ENCODE data around the gene EME1. TPM values are rescaled to one million over a fixed set of nuclear protein-coding genes. Genes with fewer than 3 reads are reported as not detected.

EME1 gene
- total and polyA plus RNA-seq, 2 of the 8 experiments (the other 6 are each of a cell fraction or from before 2014, with no cell fraction given) = 13.9 to 16.3 TPM

DNA sequence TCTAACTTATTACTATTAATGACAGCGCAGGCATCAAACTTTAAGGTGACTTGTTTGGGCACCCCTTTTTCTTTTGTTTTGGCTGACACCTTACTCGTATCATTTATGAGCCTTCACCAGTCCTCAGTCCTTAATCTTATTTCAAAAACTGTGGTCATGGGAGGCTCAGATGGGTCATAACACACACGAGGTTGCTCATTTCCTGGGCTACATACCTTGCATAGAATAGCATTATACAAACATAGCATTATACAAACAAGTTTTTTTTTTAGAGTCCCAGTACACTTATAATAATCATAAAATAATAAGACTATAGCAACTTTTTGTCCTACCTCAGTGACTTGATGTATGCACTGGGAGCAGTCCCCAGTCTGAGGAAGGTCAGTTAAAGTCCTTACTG, 41.8 kb downstream of the EME1 start:
- H3K9ac ChIP-seq (replicated peaks in 1 of 4; ENCODE audit: extremely low read depth in 1 of 4, low read depth in 3 of 4, low read length in 3 of 4) = no peak overlapping the region
- no peak overlapping the region for H3K56ac ChIP-seq (replicated peaks; ENCODE audit: insufficient read length, low read depth, low read length)
- H2BK15ac ChIP-seq (ENCODE audit: low read length) = no peak overlapping the region
- no peak overlapping the region for H2AK5ac ChIP-seq (ENCODE audit: low read depth, low read length)
- no peak overlapping the region for H4K5ac ChIP-seq (ENCODE audit: insufficient read length, low read depth, low read length)
- H4K8ac ChIP-seq (ENCODE audit: extremely low read depth, insufficient read depth, low read length) = no peak overlapping the region
- ChIA-PET POLR2A (ENCODE audit: partially characterized antibody) (interaction anchor here (1.1 kb wide), 1 partner anchor 11 kb away, joined by 3 read pairs; the partner anchor contains the start of gene ACSF2), CTCF (ENCODE audit: partially characterized antibody) (no interaction called here)
- no peak overlapping the region for H3K27ac ChIP-seq (ENCODE audit: low read depth, low read length)
- H3K27me3 ChIP-seq (replicated peaks in 1 of 4; ENCODE audit: control insufficient read depth in 3 of 4, extremely low read depth in 1 of 4, insufficient read depth in 3 of 4, low read length in 3 of 4) = no peaks in the 10 kb centered on the region; a peak in 1 of 7 replicates
- no peak overlapping the region for H3K4ac ChIP-seq (replicated peaks; ENCODE audit: insufficient read length, low read depth, low read length)
- no peak overlapping the region for H3K18ac ChIP-seq (ENCODE audit: extremely low read depth, low read length)
- no peaks in the 10 kb centered on the region for H3K79me2 ChIP-seq (ENCODE audit: control insufficient read depth in 1 of 2, insufficient read depth in 2 of 2, low read length in 2 of 2)
- H3K23me2 ChIP-seq (ENCODE audit: low read depth, low read length) = no peaks in the 10 kb centered on the region
- no peak overlapping the region for H3K4me3 ChIP-seq (ENCODE audit: extremely low read depth in 1 of 4, insufficient read depth in 2 of 4, low read depth in 3 of 4, low read length in 4 of 4)
- no peaks in the 10 kb centered on the region for H3K79me1 ChIP-seq (ENCODE audit: low read depth, low read length)
- H2BK5ac ChIP-seq (ENCODE audit: low read depth, low read length) = no peak overlapping the region
- H2BK20ac ChIP-seq (ENCODE audit: low read length) = no peak overlapping the region
- H4K20me1 ChIP-seq (replicated peaks in 1 of 2; ENCODE audit: control insufficient read depth in 1 of 2, insufficient read depth in 2 of 2, low read length in 2 of 2) = no peaks in the 10 kb centered on the region
- DNase-seq (ENCODE audit: low read depth in 1 of 2, low spot score in 2 of 2) (no peak), FAIRE-seq (no peak)
- no peak overlapping the region for H2BK12ac ChIP-seq (ENCODE audit: low read depth, low read length)
- 88% methylated on average over 3 of the region's 3 CpGs; no CpG with 5 or more reads in 1 of the 2 experiments for WGBS, 2 experiments (ENCODE audit: extremely low coverage in 1 of 2, insufficient coverage in 1 of 2, insufficient read length in 1 of 2, insufficient replicate concordance in 2 of 2, low coverage in 1 of 2, low lambda C conversion rate in 2 of 2, missing lambda C conversion rate in 1 of 2)
- H3K4me1 ChIP-seq (replicated peaks in 1 of 4; ENCODE audit: control insufficient read depth in 3 of 4, insufficient read depth in 4 of 4, low read length in 3 of 4) = no peaks in the 10 kb centered on the region
- H3K4me2 ChIP-seq (ENCODE audit: insufficient read depth in 1 of 2, low read depth in 2 of 2, low read length in 2 of 2) = no peak overlapping the region
- H3K23ac ChIP-seq (ENCODE audit: insufficient read length) = no peak overlapping the region
- peaks cover 3% of the 10 kb centered on the region in 2 experiments; a peak in 1 of 4 replicates for H3K9me3 ChIP-seq (ENCODE audit: insufficient read depth in 2 of 2, low read depth in 1 of 2, low read length in 1 of 2)
- no peak overlapping the region for H4K91ac ChIP-seq (replicated peaks; ENCODE audit: insufficient read length, low read length)
- H3K14ac ChIP-seq (ENCODE audit: insufficient read length) = no peak overlapping the region
- no peak overlapping the region for H2BK120ac ChIP-seq (replicated peaks; ENCODE audit: low read depth, low read length)
- no peaks in the 10 kb centered on the region for H3K36me3 ChIP-seq (ENCODE audit: control insufficient read depth in 2 of 4, insufficient read depth in 4 of 4, low read length in 3 of 4)
- no peak overlapping the region for H2AFZ ChIP-seq (ENCODE audit: low read length)
- no peak for TF ChIP-seq HDAC6 (IDR thresholded peaks at IDR 0.05; ENCODE audit: low read depth, low read length)
- TF ChIP-seq CTBP2 (IDR thresholded peaks at IDR 0.05; ENCODE audit: borderline replicate concordance, insufficient read depth, insufficient read length, low read length) = no peak
- TF ChIP-seq ZNF274 (IDR thresholded peaks at IDR 0.05; ENCODE audit: borderline replicate concordance, extremely low read depth, low read length) = no peak
- TF ChIP-seq, protein P1, sequence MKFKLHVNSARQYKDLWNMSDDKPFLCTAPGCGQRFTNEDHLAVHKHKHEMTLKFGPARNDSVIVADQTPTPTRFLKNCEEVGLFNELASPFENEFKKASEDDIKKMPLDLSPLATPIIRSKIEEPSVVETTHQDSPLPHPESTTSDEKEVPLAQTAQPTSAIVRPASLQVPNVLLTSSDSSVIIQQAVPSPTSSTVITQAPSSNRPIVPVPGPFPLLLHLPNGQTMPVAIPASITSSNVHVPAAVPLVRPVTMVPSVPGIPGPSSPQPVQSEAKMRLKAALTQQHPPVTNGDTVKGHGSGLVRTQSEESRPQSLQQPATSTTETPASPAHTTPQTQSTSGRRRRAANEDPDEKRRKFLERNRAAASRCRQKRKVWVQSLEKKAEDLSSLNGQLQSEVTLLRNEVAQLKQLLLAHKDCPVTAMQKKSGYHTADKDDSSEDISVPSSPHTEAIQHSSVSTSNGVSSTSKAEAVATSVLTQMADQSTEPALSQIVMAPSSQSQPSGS (IDR thresholded peaks at IDR 0.05; ENCODE audit: low read length) = no peak
- no peak for TF ChIP-seq MAFK (IDR thresholded peaks at IDR 0.05; ENCODE audit: low read depth, low read length)
- TF ChIP-seq TEAD4 (IDR thresholded peaks at IDR 0.05; ENCODE audit: low read depth, low read length) = no peak
- no peak for TF ChIP-seq NANOG (IDR thresholded peaks at IDR 0.05; ENCODE audit: insufficient read depth, low read depth, low read length, poor library complexity, severe bottlenecking)
- no peak for TF ChIP-seq BACH1 (IDR thresholded peaks at IDR 0.05; ENCODE audit: low read length)
- TF ChIP-seq HDAC2 (IDR thresholded peaks at IDR 0.05; ENCODE audit: borderline replicate concordance in 1 of 2, low read depth in 2 of 2, low read length in 2 of 2) = no peak
- no peak for TF ChIP-seq TAF7 (optimal IDR thresholded peaks at IDR 0.05; ENCODE audit: borderline replicate concordance, low read depth, low read length)
- TF ChIP-seq CBX5 (IDR thresholded peaks at IDR 0.05; ENCODE audit: low read depth, low read length) = no peak
- TF ChIP-seq KDM1A (IDR thresholded peaks at IDR 0.05; ENCODE audit: borderline replicate concordance, low read length) = no peak

Data from H1 (cell line).